HFF-Myc (cell line): ENCODE results near the gene LRRC55.

Experiments
- DNase-seq: peaks from one replicate; pipeline ENCODE4 v3.0.0-alpha.2; 2011; ENCODE audit warnings: low read depth; ENCODE audit errors: extremely low read depth
- H3K4me3 ChIP-seq: replicated peaks from 2 replicates; pipeline ENCODE4 v1.5.1; 2011; ENCODE audit warnings: low read depth, mild to moderate bottlenecking, control low read depth, low read length
- TF ChIP-seq, protein P1 (sequence below): IDR thresholded peaks from 2 replicates; pipeline ENCODE4 v1.5.1; 2012; ENCODE audit warnings: mild to moderate bottlenecking, low read depth, low read length, control low read depth; ENCODE audit errors: missing control alignments

Gene LRRC55

GRCh38 chr11:57154739-57155138 lies 27.0 kb upstream of the LRRC55 start:
- H3K4me3 ChIP-seq: no peak overlapping the region

DNA sequence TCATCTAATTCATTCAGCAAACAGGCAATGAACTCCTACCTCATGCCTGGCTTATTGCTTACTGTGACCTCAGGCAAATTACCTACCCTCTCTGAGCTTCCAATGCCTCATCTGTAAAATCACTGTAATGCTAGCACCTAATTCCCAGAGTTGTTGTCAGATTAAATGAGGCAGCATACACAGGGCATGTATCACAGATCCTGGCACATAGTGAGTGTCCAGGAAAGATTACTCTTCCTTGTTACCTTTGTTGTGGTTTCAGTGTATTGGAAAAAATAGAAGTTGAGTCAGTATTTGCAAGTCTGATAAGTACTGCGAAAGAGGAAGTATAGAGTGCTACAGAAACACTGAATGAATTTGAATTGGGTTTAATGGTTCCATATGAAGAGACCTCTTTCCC lies 26.4 kb upstream of the LRRC55 start:
- TF ChIP-seq, protein P1, sequence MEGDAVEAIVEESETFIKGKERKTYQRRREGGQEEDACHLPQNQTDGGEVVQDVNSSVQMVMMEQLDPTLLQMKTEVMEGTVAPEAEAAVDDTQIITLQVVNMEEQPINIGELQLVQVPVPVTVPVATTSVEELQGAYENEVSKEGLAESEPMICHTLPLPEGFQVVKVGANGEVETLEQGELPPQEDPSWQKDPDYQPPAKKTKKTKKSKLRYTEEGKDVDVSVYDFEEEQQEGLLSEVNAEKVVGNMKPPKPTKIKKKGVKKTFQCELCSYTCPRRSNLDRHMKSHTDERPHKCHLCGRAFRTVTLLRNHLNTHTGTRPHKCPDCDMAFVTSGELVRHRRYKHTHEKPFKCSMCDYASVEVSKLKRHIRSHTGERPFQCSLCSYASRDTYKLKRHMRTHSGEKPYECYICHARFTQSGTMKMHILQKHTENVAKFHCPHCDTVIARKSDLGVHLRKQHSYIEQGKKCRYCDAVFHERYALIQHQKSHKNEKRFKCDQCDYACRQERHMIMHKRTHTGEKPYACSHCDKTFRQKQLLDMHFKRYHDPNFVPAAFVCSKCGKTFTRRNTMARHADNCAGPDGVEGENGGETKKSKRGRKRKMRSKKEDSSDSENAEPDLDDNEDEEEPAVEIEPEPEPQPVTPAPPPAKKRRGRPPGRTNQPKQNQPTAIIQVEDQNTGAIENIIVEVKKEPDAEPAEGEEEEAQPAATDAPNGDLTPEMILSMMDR: no peak
- no peak overlapping the region for H3K4me3 ChIP-seq
- no peak for DNase-seq

More at GRCh38 chr11:57154739-57155138, 27.0 kb upstream of the LRRC55 start:
- TF ChIP-seq, protein P1: no peak
- no peak for DNase-seq

GRCh38 chr11:57155838-57156607 lies 25.7 kb upstream of the LRRC55 start:
- DNase-seq: no peak
- H3K4me3 ChIP-seq: no peak overlapping the region
- TF ChIP-seq, protein P1: no peak

DNA sequence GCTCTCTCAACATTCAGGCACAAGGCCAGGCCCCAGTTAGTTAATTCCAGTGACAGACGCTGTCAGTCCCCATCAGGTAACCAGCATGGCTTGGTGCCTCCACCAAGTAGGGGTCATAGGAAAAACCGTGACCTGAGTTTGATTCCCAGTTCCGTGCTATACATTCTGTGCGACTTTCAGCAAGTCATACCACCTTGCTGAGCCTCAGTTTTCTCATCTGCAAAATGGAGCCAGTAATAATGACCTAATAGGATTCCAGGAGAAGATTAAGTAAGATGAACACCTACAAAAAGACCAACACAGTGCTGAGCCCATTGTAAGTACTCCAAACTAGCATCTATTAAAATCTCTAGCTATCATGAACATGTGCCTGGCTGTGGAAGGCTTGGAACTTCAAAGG lies 24.8 kb upstream of the LRRC55 start:
- no peak for DNase-seq
- TF ChIP-seq, protein P1: no peak
- H3K4me3 ChIP-seq: no peak overlapping the region

DNA sequence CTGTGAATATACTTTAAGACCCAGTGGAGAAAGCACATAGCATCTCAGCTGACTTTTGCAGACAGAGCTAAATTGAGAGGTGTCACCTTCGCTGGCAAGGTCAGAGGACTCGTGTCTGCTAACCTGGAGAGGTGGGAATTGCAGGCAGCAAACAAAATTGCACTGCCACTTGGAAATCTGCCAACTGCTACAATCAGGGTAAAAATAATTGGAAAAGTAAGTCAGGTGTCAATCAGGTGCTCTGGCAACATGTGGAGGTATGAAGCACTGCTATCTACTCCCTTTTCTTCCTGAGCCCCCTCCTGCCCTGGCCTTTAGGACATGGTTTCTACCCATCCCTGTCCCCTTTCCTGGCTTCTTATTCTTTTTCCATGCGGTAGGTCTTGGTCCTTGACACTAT lies 24.1 kb upstream of the LRRC55 start:
- TF ChIP-seq, protein P1: no peak
- no peak for DNase-seq
- no peak overlapping the region for H3K4me3 ChIP-seq

DNA sequence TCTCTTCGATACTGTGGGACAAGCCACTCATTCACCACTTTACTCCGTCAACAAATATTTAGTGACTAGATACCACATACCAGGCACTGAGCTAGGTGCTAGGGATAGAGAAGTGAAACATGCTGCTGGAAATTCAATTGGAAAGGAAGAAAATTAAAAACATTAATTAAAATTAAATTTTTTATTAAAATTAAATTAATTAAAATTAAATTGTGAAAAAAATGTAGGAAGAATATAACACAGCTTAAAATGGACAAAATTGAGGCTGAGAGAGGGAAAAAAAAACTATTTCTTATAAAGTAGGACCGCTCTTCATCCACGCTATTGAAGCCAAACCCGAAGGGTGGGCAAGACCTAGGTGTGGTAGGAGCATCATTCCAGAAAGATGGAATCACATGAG lies 23.6 kb upstream of the LRRC55 start:
- H3K4me3 ChIP-seq: no peak overlapping the region
- DNase-seq: no peak
- TF ChIP-seq, protein P1: no peak

GRCh38 chr11:57158599-57158998 lies 23.2 kb upstream of the LRRC55 start:
- TF ChIP-seq, protein P1: no peak
- no peak overlapping the region for H3K4me3 ChIP-seq
- no peak for DNase-seq
